Thyroid gland (tissue), 4 donors: ENCODE measurements around the gene TCERG1L.

Experiments used
- CTCF ChIP-seq, 6 experiments: fragments of 200-600 bp in 3 of 6; fragments of 450-650 bp in 3 of 6; sonication (generic) in 3 of 6; IDR thresholded peaks; one replicate each; pipeline ENCODE4 v1.5.1; 2016 to 2019; ENCODE audit warnings: antibody characterized with exemption in 6 of 6, mild to moderate bottlenecking in 2 of 6, inconsistent platforms in 1 of 6, moderate library complexity in 1 of 6
- POLR2A ChIP-seq, 2 donors: fragments of 450-650 bp; IDR thresholded peaks; one replicate each; pipeline ENCODE4 v1.6.1; 2017; ENCODE audit warnings: antibody characterized with exemption in 2 of 2, mild to moderate bottlenecking in 2 of 2, moderate library complexity in 1 of 2

GRCh38 chr10:131107970-131108369 lies 203.6 kb downstream of the TCERG1L start:
- TF ChIP-seq CTCF (IDR thresholded peaks at IDR 0.05) = no peak
- TF ChIP-seq POLR2A (IDR thresholded peaks at IDR 0.05) = no peak
